ENCODE results near the gene HSF2BP.
"Not testable (repeated sequence)": the region's sequence is repeated elsewhere in the genome, so short reads cannot be mapped to it uniquely, and the experiment has no call there.

Gene HSF2BP

DNA sequence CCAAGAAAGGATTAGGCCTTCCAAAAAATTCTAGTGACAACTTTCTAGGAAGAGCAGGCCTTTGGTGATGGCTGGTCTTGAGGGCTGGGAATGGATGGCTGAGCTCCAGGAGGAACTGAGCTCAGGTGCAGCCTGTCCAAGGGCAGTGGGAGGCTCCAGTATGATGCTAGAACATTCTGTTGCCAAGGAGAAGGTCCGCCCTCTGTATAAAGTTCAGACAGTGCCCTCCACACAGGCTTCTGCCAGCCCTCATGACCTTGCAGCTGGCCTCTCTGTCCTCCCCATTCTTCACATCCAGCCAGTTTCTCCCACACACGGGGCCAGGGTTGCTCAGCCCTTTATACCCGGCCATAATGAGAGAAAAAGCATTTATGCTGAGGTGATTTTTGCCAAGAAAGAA, 146.3 kb downstream of the HSF2BP start:
- DNase-seq: not testable (repeated sequence)

DNA sequence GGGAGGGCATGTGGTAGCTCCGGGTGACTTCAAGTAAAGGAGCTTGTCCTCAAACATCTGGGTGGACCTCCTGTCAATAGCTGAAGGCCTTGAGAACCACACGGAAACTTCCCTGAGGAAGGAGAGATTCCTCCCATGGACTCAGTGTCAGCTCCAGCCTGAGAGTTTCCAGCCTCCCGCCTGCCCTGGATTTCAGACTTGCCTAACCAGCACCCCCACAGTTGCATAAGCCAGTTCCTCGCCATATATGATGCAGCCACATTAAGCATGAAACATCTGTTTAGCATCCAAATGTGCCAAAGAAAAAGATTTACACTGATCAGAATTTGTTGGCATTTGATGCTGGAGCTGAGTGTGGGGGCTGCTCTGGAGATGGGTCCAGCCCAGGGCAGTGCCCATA, 148.1 kb downstream of the HSF2BP start:
- not testable (repeated sequence) for DNase-seq

DNA sequence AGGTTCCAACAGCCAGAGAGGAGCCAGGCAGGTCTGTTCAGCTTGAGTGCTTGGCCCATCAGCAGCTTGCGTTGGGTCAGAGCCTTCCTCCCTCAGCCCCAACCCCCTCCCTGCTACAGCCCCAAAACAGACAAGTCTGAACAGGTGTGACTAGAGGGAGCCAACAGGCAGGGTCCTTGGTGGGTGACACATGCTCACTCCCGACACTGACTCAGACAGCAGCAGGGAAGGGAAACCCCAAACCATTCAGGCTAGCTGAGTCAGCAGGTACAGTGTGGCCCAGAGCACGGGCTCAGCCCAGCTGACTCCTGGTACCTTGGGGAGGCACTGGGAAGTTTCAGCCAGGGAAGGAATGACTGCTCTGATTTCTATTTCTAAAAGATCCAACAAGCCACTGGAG, 148.6 kb downstream of the HSF2BP start:
- not testable (repeated sequence) for DNase-seq

DNA sequence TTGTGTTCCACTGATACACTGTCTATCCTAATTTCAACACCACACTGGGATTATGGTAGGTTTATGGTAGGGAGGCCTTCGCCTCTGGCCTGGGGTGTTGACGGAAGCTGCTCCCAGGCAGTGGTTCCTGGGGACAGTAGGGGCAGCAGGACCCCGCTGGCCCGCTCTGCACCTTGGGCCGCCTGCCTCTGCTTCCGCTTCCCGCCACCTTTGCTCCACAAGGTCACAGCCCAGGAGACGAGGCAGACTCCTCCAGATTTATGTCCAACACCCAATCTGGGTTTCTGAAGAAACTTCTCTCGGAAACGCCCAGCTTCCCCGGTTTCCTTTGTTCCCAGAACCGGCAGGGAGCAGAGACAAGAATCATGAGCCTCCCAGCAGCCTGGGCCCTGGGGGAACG, 155.4 kb downstream of the HSF2BP start:
- not testable (repeated sequence) for DNase-seq

DNA sequence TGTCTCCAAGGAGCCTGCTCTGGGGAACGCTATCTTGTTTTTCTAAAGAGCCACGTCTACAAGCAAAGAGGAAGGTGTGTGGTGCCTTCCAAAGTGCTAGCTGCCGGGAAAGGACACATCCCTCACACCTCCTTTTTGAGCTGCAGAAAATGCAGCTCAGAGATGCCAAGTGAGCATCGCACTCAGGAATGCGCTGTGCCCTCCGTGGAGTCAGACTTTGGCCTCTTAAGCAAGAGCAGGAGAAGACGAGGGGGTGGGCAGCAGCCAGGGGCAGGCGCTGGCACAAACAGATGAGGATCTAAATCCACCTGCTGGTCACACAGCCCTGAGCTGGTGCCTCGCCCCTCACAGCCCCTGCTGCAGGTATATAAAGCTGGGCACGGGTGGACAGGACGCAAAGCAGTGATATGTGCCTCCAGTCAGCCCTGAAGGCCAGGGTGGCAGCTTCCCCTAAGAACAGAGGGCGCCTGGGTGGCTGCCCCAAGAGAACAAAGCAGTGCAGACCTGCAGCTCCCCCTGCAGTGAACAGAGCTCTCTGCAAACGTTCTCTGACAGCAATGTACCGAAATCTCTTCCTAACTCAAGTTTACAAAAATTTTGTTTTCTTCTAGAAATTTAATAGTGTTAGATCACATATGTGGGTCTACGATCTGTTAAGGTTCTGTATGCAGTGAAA, 156.1 kb downstream of the HSF2BP start:
- DNase-seq: not testable (repeated sequence)

DNA sequence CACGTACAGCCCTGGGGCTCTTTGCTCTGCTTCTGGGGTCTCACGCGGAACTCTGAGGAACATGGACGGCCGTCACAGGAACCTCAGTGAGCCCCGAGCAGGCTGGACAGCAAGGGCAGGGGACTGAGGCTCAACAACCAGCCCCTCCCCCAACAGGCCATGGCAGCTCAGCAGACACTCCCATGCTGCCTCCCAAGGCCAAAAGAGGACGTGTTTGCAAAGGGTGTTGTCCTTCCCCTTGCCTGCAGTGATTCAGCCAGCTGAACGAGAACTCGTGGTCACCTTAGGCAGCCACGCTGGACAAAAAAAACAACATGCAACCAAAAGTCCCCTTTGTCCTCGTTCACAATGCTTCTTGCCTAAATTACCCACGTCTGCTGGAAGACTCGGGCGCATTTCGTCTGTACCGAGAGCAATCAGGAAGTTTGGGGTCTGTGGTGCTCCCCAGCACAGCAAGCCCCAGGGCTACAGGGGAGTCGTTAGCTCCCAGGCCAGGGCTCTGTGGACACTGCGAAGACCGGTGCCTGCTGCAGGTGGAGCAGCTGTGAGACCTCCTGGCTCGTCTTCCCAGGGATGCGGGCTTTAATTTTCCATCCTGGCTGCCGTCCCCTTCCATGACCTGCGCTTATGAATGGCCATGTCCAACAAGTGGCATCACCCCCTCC, 156.7 kb downstream of the HSF2BP start:
- not testable (repeated sequence) for DNase-seq

DNA sequence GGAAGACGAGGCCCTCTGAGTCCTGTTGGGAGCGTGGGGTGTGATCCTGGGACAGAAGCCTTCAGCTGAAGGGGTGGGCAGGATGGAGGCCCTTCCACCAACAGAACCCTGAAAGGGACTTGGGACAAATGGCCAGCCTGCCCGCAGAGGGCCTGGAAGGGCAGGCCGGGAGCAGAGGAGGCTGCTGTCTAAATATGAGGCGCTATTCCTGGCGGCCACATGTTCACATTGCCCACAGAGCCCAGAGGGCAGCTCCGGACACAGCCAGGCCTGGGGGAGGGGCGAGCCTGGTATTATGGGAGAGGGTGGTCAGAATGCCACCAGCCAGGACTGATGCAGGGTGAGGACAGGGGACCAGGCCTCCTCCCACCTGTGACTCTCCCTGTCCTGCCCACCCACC, 160.4 kb downstream of the HSF2BP start:
- not testable (repeated sequence) for DNase-seq

DNA sequence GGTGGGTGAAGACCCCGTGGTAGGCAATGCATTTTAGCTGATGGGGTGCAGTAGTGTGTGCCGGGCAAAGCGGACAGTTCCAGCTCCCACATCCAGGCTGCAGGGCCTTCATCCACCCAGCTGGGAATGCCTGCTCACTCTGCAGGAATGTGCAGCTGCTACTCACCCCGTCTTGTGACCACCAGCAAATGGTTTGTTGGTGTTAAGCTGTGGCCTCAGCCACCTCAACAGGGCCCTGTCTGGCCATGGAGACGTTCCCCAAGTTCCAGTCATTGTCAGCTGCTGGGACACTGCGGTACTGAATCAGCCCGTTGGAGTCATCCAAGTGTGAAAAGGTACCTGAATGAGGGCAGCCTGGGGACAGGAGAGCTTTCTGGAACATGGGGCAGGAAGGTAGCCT, 161.2 kb downstream of the HSF2BP start:
- DNase-seq: not testable (repeated sequence)

DNA sequence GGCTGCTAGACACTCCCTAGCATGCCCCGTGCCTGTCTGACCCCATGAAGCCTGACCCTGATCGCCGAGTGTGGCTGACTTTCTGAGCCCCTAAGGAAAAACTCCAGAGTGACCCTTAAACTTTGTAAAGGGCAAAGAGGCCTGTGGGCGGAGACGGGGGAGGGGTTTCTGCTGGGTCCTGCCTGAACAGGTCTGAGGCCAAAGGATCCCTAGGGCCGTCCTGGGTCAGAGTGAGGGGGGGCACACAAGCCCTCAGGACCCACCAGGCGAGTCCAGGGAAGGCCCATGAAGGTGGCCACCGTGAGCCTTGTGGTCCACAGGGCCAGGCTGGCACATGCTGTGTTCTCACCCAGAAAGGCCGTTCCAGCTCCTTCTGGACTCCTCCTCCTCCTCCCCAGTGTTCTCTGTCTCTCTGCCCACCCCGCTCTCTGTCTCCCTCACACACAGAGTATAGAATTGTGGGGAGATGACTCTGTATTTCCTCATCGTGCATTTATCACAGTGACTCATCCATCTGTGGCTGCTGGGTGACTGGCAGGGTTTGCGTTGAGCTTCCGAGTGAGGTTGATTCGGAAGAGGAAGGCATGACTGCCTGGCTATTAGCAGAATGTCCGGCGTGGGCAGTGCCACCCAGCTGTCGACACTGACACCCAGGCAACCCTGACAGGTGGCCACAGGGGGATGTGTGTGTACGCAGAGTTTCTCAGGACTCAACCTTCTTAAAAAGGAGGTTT, 164.8 kb downstream of the HSF2BP start:
- not testable (repeated sequence) for DNase-seq

DNA sequence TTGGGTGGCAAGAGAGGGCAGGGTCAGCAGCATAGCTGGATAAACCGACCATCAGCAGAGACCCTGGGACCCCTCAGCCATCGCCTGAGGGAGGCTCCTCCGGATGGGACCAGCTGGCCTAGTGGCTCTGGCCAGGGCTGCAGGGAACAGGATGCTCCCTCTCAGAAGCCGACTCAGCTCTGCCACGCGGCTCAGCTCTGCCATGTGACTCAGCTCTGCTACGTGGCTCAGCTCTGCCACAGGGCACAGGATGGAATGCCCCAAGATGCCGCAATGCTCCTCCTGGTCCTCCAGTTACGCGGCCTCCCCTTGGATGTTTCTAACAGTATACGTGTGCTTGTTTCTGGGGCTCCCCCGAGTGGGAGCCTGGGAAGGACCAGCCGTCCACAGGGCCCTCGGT, 165.8 kb downstream of the HSF2BP start:
- not testable (repeated sequence) for DNase-seq

DNA sequence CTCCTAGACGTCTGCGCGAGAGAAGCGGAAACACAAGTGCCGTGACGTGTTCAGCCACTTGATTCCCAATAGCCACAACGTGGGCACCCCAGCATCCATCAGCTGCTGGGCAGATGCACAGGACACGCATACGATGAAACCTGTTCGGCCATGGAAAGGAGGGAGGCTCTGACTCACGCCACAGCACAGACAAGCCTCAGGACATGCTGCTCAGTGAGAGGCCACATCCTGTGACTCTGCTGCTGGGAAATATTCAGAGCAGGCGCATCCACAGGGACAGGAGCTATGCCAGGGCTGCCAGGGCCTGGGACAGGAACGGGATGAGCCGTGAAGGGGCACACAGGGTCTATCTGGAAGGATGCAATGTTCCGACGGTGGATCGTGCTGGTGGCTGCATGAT, 171.1 kb downstream of the HSF2BP start:
- DNase-seq: not testable (repeated sequence)

DNA sequence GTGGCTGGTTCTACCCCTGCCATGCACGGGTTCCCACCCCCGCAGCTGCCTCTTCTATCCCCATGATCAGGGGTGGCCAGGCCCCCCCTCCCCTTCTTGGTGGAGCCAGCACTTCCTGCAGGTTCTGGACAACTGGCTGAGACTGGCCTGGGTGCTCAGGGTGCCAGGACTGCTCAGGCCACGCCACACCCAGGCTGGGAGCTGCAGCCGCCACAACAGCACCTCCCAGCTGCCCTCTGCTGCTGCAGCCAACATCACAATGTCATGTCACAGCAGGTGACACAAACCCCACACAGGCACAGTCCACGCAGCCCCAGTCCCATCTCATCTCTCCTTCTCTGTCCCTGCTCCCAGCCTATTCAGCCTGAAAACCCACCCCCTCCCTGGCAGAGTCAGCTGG, 173.2 kb downstream of the HSF2BP start:
- not testable (repeated sequence) for DNase-seq

DNA sequence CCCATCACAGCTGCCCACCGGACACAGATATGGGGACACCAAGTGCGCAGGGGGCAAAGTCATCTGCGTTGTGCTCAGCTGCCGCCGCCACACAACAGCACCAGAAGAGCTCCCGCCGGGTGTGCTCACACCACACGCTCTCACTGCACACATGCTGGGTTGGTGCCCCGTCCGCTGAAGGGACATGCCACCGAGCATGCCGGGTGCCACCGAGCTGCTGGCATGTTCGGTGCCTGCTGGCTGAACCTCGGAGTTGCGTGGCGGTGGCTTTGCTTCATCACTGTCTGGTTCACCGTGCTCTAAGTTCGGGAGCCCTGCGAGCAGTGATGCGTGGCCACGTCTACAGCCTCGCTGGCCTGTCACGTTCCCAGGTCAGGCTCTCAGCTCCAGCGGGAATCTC, 174.3 kb downstream of the HSF2BP start:
- not testable (repeated sequence) for DNase-seq

DNA sequence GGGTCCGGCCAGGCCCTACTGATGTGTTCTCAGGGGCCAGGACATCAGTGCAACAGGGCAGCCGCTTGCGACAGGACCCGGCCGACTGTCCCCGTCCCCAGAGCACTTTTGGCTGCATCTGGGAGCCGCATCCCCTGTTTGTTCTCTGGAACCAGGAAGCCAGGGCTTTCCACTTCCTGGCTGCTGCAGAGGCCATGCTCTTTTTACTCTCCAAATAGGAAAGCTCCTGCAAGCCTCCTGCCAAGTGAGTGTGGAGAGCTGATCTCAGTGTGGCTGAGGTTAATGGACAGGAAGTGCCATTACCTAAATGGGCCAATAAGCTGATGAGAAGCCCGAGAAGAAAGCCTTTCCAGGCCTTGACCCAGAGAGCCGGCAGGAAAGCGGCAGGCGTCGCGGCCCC, 180.1 kb downstream of the HSF2BP start:
- not testable (repeated sequence) for DNase-seq

Measured in NCI-H1417 treated with DMSO at 0.1 percent for 48 hours (cell line).